ENCODE data around the gene RANBP1.

RANBP1 gene

DNA sequence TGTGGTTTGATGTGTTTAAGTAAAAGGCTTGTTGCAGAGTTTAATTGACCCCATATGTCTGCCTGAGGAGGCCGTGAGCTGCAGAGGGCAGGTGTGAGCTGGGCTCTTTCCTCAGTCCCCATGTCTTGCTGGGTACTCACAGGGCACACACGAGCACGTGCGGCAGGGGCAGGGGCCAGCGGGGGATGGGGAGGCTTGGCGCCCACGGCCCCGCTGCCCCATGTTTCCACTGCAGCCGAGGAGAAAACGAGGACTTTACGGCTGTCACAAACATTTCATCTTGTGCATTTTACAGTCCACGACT is 59.6 kb downstream of the RANBP1 start:
- DNase-seq, result no peak

- DNase-seq, result no peak
These were observed 60.6 kb downstream of the RANBP1 start for GRCh38 chr22:20176421-20177085.

All from left hindlimb (tissue), 1 donor.